ENCODE measurements around the gene SIRT7.
"Not testable (repeated sequence)": the region's sequence is repeated elsewhere in the genome, so short reads cannot be mapped to it uniquely, and the experiment has no call there.

The SIRT7 gene

GRCh38 chr17:81954131-81955057, 36.4 kb upstream of the SIRT7 start:
- DNase-seq = no peak

- DNase-seq = not testable (repeated sequence)
These were observed 35.5 kb upstream of the SIRT7 start for GRCh38 chr17:81953443-81953842.

GRCh38 chr17:81952792-81953228, 34.8 kb upstream of the SIRT7 start:
- no peak for DNase-seq

DNA sequence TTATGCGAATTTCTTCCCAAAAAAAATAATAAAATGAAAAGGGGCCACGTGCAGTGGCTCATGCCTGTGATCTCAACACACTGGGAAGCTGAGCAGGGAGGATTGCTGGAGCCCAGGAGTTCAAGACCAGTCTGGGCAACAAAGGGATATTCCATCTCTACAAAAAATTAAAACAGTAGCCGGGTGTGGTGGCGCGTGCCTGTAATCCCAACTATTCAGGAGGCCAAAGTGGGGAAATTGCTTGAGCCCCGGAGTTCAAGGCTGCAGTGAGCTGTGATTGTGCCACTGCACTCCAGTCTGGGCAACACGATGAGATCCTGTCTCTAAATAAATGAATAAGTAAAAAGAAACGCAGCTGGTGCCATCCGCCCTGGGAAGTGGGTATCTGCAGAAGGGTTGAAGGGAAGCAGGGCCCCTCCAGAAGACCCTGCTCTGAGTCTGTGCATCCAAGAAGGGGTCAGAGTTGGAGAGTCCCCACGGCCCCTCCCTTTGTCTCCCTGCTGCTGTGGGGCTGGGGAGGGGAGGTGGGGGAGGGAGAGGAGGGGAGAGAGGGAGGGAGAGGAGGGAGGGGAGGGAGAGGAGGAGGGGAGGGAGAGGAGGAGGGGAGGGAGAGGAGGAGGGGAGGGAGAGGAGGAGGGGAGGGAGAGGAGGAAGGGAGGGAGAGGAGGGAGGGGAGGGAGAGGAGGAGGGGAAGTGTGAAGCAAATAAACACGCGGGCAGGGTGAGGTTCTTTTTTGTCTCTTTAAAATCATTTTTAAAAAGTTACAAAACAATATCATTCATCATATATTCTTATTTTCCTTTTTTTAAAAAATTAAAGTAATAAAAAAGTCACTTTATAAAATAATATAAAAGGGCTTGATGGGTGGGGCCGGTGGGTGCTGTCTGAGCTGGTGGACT, 34.1 kb upstream of the SIRT7 start:
- no peak for DNase-seq

- DNase-seq = no peak
These were observed 32.5 kb upstream of the SIRT7 start for GRCh38 chr17:81950501-81950900.

- no peak for DNase-seq
These were observed 30.8 kb upstream of the SIRT7 start for GRCh38 chr17:81948635-81949378.

- DNase-seq = no peak
These were observed 29.2 kb upstream of the SIRT7 start, which contains the start of gene MYADML2 for GRCh38 chr17:81947189-81947588. TSS of gene MYADML2 (minus strand) at chr17:81947233. CDS start at chr17:81941741, 5,492 bp downstream.

- DNase-seq = no peak
These were observed 26.9 kb upstream of the SIRT7 start for GRCh38 chr17:81944858-81945257.

DNA sequence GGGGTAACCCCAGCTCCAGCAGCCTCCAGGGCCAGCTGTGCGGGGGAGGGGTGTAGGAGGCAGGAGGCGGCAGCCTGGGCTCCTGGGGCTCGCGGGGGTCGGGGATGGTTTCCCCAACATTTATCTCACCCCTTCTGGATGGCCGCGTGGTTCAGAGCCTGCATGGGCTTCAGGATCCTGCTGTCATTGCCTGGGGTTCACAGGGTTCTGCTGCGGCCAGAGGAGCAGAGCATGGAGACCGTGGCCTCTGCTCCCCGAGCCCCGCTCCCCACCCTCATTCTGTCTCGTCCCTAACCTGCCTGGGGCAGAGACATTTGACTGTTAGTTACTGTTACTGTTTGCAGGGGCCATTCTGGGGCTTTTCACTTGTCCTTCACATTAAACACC, 24.2 kb upstream of the SIRT7 start:
- no peak for DNase-seq

GRCh38 chr17:81941484-81942166, 23.6 kb upstream of the SIRT7 start:
- no peak for DNase-seq

GRCh38 chr17:81940538-81941483, 22.8 kb upstream of the SIRT7 start:
- no peak for DNase-seq

- no peak for DNase-seq
These were observed 22.0 kb upstream of the SIRT7 start for GRCh38 chr17:81939881-81940385.

- no peak for DNase-seq
These were observed 21.2 kb upstream of the SIRT7 start for GRCh38 chr17:81939218-81939617.

DNA sequence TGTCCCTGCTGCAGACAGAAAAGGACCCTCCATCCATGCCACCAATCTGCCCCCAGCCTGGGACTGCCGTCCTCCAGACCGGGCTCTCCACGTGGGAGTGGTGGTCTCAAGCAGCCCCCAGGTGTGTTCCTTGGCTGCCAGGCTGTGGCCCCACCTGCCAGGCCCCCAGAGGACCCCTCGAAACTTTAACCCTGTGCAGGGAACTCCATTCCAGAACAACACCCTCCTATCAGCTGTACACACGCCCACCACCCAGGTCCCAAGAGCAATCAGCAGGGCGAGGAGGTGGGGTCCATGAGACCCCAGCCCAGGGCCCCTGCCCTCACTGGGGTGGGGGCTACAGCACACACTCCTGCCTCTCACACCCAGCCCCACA, 17.7 kb upstream of the SIRT7 start:
- DNase-seq = no peak

- no peak for DNase-seq
These were observed 17.1 kb upstream of the SIRT7 start for GRCh38 chr17:81934850-81935708.

DNA sequence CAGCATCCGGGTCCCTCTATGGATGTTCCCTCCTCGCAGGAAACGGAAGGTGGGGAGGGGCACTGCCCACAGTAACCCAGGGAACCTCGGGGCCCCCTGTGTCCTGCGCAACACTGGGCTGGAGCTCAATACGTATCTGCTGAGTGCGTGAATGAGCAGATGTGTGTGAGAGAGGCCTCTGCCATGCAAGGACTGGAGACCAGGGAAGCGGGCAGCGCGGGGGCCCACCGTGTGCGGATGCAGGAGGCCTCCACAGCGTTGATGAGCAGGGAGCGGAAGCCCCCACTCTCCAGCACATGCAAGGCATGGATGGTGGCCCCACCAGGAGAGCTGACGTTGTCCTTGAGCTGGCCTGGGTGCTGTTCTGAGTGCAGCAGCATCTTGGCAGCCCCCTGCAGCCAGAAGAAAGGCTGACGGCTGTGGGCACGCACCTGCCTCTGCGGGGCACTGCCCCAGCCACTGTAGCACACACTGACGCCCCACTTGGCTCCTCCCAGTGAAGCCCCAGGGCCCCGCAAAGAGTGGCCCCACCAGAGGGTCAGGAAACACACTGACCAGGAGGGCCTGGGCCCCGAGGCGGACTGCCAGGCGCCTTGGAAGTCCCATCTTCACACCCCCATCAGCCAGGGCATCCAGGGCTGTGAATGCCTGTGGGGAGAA, 16.3 kb upstream of the SIRT7 start:
- no peak for DNase-seq

DNA sequence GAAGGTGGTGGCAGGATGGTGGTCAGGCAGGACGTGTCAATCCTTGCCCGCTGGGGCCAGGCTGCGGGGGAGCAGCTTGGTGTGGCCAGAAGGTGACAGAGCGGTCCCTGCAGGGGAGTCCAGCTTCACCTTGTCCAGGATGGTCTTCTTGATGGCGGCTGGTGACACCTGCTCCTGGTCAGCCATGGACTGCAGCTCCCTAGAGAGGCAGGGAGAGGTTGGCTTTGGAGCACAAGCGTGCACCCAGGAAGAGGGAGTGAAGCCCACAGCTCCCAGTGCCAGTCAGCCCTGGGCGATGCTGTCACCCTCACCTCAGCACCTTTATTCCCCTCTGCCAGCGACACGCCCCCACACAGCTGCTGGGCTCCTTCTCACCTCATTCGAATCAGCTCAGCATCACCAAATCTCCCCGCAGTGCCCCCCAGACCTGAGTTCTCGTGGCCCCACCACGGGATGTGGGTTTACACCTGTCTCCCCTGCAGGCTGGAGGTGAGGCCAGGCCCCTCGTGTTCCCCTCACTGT, 15.3 kb upstream of the SIRT7 start:
- no peak for DNase-seq

- no peak for DNase-seq
These were observed 14.5 kb upstream of the SIRT7 start for GRCh38 chr17:81932333-81932983.

Measured in bone marrow (tissue), 2 donors.